SJSA1 (cell line): ENCODE measurements around the gene LZTR1. TPM values are rescaled to one million over a fixed set of nuclear protein-coding genes. Genes with fewer than 3 reads are reported as not detected.
A peak's percentile ranks its signal among the peaks of the same experiment; 100 is the strongest.
"Not testable (repeated sequence)": the region's sequence is repeated elsewhere in the genome, so short reads cannot be mapped to it uniquely, and the experiment has no call there.

Source experiments
- DNase-seq, 2 experiments: peaks; one replicate each; pipeline ENCODE4 v3.0.0-alpha.2; 2015 to 2020; ENCODE audit warnings: low spot score in 2 of 2, low read depth in 1 of 2
- H3K27ac ChIP-seq: fragments of 250-450 bp; sonication (Bioruptor Pico); 2 replicates; pipeline ENCODE4 v1.5.1; 2020; ENCODE audit warnings: mild to moderate bottlenecking, moderate library complexity
- H3K27me3 ChIP-seq: fragments of 250-450 bp; sonication (Bioruptor Pico); replicated peaks from 2 replicates; pipeline ENCODE4 v1.5.1; 2020; ENCODE audit warnings: mild to moderate bottlenecking, moderate library complexity
- H3K36me3 ChIP-seq: fragments of 250-450 bp; sonication (Bioruptor Pico); 2 replicates; pipeline ENCODE4 v1.5.1; 2020; ENCODE audit warnings: mild to moderate bottlenecking
- H3K4me1 ChIP-seq: fragments of 250-450 bp; sonication (Bioruptor Pico); replicated peaks from 2 replicates; pipeline ENCODE4 v1.6.1; 2021; ENCODE audit warnings: mild to moderate bottlenecking
- H3K4me3 ChIP-seq: fragments of 250-450 bp; sonication (Bioruptor Pico); 2 replicates; pipeline ENCODE4 v1.5.1; 2020; ENCODE audit warnings: mild to moderate bottlenecking
- H3K9me3 ChIP-seq: fragments of 250-450 bp; sonication (Bioruptor Pico); replicated peaks from 2 replicates; pipeline ENCODE4 v1.5.1; 2020; ENCODE audit warnings: mild to moderate bottlenecking
- total RNA-seq: library from RNA; depleted of rRNA; stranded (reverse); fragments of >200 nt; shearing (Covaris generic); gene quantifications from 2 replicates; pipeline ENCODE4 v1.2.3, GENCODE V29; 2014

Gene LZTR1
- total RNA-seq, 1 experiment from 2014 or later: 21.9 TPM

GRCh38 chr22:21034989-21035388 is 52.9 kb downstream of the LZTR1 start:
- Histone ChIP-seq H3K27ac (no peak overlapping the region), H3K9me3 (no peaks in the 10 kb centered on the region), H3K36me3 (no peaks in the 10 kb centered on the region), H3K4me3 (no peak overlapping the region), H3K4me1 (peaks cover 12% of the 10 kb centered on the region), H3K27me3 (no peaks in the 10 kb centered on the region)
- DNase-seq: no peak

DNA sequence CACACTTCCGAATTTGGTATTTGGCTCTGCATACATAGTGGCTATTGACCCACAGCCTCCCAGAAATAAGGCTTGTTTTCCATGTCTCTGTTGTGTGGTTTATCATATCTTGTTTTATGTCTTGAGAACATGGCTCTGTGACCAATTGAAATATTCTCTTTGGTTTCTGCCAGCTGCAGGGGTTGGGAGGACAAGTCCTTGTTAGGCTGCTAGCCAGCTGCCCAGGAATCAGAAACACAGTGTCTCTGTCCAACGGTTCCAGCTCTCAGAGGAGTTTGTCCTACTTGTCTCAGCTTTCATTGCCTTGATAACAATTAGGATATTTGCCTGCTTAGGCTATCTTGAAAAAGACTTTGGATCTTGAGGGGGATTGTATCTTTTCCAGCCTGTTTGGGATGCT is 56.3 kb downstream of the LZTR1 start:
- no peaks in the 10 kb centered on the region for H3K9me3 ChIP-seq
- H3K4me3 ChIP-seq: no peak overlapping the region
- H3K4me1 ChIP-seq: peaks cover 12% of the 10 kb centered on the region
- no peak for DNase-seq
- peak overlapping the region; percentile 31 for H3K27ac ChIP-seq
- no peaks in the 10 kb centered on the region for H3K27me3 ChIP-seq
- no peaks in the 10 kb centered on the region for H3K36me3 ChIP-seq

- H3K9me3 ChIP-seq, H3K4me3 ChIP-seq, H3K27me3 ChIP-seq, H3K27ac ChIP-seq, H3K36me3 ChIP-seq, DNase-seq: not testable (repeated sequence)
- peaks cover 12% of the 10 kb centered on the region for H3K4me1 ChIP-seq
Observed at GRCh38 chr22:21039158-21039557, 57.1 kb downstream of the LZTR1 start.

DNA sequence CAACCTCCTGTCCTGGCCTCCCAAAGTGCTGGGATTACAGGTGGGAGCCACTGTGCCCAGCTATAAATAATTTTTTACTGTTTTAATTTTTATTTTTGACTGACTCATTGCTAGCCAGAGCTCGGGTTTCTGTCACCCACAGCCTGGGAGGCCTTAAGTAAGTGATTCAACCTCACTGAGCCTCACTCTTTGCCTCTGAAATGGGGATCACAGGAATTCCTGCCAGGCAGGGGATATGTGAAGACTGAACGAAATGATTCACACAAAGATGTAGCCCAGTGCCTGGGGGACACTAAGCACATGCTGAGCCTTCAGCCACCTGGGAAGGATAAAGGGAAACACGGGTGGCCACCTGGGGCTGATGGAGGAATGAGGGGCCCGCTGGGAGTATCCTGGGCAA is 59.8 kb downstream of the LZTR1 start:
- H3K4me1 ChIP-seq: peaks cover 21% of the 10 kb centered on the region
- no peaks in the 10 kb centered on the region for H3K9me3 ChIP-seq
- no peak for DNase-seq
- H3K27ac ChIP-seq: no peak overlapping the region
- H3K36me3 ChIP-seq: no peaks in the 10 kb centered on the region
- H3K27me3 ChIP-seq: no peaks in the 10 kb centered on the region
- no peak overlapping the region for H3K4me3 ChIP-seq

GRCh38 chr22:21042978-21043859 is 61.1 kb downstream of the LZTR1 start:
- H3K4me1 ChIP-seq: peaks cover 12% of the 10 kb centered on the region

GRCh38 chr22:21043860-21044535 is 61.9 kb downstream of the LZTR1 start:
- Histone ChIP-seq H3K27ac (no peak overlapping the region), H3K4me3 (no peak overlapping the region)

More at GRCh38 chr22:21042978-21043859, 61.1 kb downstream of the LZTR1 start:
- H3K9me3 ChIP-seq: no peaks in the 10 kb centered on the region
- H3K27ac ChIP-seq: no peak overlapping the region
- no peak overlapping the region for H3K4me3 ChIP-seq
- H3K36me3 ChIP-seq: no peaks in the 10 kb centered on the region
- H3K27me3 ChIP-seq: no peaks in the 10 kb centered on the region
- DNase-seq: no peak

GRCh38 chr22:21044931-21045584 is 63.0 kb downstream of the LZTR1 start:
- no peak overlapping the region for H3K27ac ChIP-seq
- no peaks in the 10 kb centered on the region for H3K36me3 ChIP-seq
- H3K4me1 ChIP-seq: peaks cover 9% of the 10 kb centered on the region
- H3K4me3 ChIP-seq: peak overlapping the region; percentile 25
- peak in 1 of 2 experiments; percentile 15 for DNase-seq
- H3K27me3 ChIP-seq: no peaks in the 10 kb centered on the region
- H3K9me3 ChIP-seq: no peaks in the 10 kb centered on the region

More at GRCh38 chr22:21043860-21044535, 61.9 kb downstream of the LZTR1 start:
- DNase-seq: no peak
- Histone ChIP-seq H3K27me3 (no peaks in the 10 kb centered on the region), H3K9me3 (no peaks in the 10 kb centered on the region), H3K36me3 (no peaks in the 10 kb centered on the region), H3K4me1 (peaks cover 9% of the 10 kb centered on the region)

DNA sequence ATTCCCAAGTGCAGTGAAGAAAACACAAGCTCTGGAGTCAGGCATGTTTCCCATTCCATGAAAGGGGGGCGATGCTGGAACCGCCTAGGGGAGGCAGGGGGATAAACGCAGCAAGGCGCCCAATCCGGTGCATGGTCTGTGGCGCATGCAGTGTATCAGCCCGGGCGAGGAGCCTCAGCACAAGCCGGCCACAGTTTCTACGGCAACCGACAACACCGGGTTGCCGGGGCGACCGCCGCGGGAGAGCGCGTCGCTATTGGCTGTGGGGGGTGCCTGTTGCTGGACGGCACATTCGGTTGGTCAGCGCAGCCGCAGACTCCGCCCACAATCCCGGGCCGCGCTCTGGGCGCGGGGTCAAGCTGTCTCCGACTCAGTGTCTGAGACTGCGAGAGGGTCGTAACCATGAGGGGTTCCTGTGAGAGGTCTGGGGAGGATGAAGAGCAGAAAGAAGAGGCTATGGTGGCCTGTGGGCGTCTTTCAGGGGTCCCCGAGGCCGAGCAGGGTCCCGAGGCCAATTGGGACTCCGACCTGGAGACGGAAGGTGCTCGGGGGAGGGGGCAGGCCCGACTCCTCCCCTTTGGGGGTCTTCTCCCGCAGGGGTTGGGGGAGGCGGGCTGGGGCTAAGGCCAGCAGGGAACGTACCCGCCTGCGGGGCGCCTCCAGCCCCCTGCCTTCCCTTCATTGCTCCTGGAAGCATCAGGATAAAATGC is 63.6 kb downstream of the LZTR1 start, which contains the start of gene LRRC74B:
Gene LRRC74B (plus strand): TSS at position 362 of the 710 bp plus-strand sequence. CDS start 41 bp downstream, at position 403.
- H3K4me1 ChIP-seq: peaks cover 9% of the 10 kb centered on the region
- peak; percentile 74 to 90 for DNase-seq
- H3K36me3 ChIP-seq: no peaks in the 10 kb centered on the region
- H3K27ac ChIP-seq: no peak within 1 kb of the TSS
- no peaks in the 10 kb centered on the region for H3K27me3 ChIP-seq
- H3K9me3 ChIP-seq: no peaks in the 10 kb centered on the region
- peak within 1 kb of the TSS; percentile 25 for H3K4me3 ChIP-seq

DNA sequence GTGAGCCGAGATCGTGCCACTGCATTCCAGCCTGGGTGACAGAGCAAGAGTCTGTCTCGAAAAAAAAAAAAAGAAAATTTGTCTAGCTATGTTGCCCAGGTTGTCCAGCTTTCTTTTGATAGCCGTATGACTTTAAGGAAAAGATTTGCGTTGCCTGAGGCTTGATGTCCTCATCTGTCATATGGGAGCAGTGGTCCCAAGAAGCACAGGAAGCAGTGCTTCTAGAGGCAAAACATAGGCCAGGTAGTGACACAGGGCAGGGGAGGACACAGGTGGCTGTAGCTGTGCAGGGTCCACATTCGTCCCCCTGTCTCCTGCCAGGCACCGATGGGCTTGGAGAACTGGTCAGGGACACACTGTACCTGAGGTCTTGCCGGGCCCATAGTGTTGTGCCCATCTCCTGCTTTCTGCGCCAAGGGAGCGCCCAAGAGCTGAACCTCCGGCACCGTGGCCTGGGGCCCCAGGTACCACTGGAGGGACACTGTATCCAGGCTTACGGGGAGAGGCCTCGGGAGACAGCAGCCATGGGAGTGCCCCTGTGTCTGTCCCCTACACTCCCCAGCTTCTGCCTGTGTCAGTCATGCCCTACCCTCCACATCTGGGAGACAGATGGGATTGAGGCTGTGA is 65.1 kb downstream of the LZTR1 start:
- Histone ChIP-seq H3K9me3 (no peaks in the 10 kb centered on the region), H3K36me3 (no peaks in the 10 kb centered on the region), H3K27ac (no peak overlapping the region), H3K4me1 (peaks cover 9% of the 10 kb centered on the region), H3K27me3 (no peaks in the 10 kb centered on the region), H3K4me3 (no peak overlapping the region)
- DNase-seq: no peak

GRCh38 chr22:21047730-21048129 is 65.6 kb downstream of the LZTR1 start:
- no peaks in the 10 kb centered on the region for H3K36me3 ChIP-seq

GRCh38 chr22:21048448-21048847 is 66.4 kb downstream of the LZTR1 start:
- H3K27ac ChIP-seq, H3K27me3 ChIP-seq, DNase-seq, H3K4me1 ChIP-seq, H3K36me3 ChIP-seq, H3K9me3 ChIP-seq, H3K4me3 ChIP-seq: not testable (repeated sequence)

More at GRCh38 chr22:21047730-21048129, 65.6 kb downstream of the LZTR1 start:
- no peaks in the 10 kb centered on the region for H3K9me3 ChIP-seq
- H3K27ac ChIP-seq: no peak overlapping the region
- DNase-seq: no peak
- H3K4me1 ChIP-seq: peaks cover 9% of the 10 kb centered on the region
- H3K4me3 ChIP-seq: no peak overlapping the region
- no peaks in the 10 kb centered on the region for H3K27me3 ChIP-seq
